GM19193 (cell line): Measurements from ENCODE around the gene KIAA0930.

ENCODE experiments used
- POLR2A ChIP-seq: IDR thresholded peaks from 4 replicates; pipeline ENCODE4 v1.6.1; 2011; ENCODE audit not compliant: insufficient read depth, insufficient read length; ENCODE audit errors: extremely low read depth

KIAA0930 gene

DNA sequence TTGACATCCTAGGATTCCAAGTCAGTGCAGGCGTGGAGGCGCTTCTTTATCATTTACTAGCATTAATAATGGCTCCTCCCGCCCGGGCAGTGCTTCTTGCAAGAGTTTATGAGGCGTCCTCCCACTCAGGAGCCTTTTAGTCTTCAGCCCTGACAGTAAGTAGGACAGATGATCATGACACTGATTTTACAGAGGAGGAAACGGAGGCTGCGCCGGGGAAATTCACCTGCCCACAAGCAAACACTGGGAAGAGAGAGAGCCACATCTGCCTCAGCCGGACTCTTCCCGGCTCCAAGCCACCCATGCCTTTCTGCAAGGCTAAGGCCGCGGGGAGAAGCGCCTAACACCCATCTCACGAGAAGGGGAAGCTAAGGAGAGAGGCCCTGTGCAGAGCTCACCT lies 35.9 kb downstream of the KIAA0930 start:
- no peak for TF ChIP-seq POLR2A

DNA sequence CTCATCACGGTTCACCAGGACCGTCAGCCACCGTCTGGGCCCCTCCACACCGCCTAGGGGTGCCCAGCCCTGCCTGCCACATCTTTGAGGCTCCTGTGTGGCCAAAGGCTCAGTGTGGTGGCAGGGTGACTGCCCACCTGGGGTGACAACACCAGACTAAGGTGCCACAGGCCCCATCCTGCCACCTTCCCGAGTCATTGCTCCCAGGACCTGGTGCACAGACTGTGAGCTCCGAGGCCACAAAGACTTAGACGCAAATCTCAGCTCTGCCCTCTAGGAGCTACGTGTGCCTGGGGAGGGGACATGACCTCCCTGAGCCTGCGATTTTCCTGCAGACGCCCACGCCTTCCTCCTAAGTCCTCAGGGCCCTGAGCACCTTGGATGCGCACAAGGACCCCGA lies 36.5 kb downstream of the KIAA0930 start:
- no peak for TF ChIP-seq POLR2A

DNA sequence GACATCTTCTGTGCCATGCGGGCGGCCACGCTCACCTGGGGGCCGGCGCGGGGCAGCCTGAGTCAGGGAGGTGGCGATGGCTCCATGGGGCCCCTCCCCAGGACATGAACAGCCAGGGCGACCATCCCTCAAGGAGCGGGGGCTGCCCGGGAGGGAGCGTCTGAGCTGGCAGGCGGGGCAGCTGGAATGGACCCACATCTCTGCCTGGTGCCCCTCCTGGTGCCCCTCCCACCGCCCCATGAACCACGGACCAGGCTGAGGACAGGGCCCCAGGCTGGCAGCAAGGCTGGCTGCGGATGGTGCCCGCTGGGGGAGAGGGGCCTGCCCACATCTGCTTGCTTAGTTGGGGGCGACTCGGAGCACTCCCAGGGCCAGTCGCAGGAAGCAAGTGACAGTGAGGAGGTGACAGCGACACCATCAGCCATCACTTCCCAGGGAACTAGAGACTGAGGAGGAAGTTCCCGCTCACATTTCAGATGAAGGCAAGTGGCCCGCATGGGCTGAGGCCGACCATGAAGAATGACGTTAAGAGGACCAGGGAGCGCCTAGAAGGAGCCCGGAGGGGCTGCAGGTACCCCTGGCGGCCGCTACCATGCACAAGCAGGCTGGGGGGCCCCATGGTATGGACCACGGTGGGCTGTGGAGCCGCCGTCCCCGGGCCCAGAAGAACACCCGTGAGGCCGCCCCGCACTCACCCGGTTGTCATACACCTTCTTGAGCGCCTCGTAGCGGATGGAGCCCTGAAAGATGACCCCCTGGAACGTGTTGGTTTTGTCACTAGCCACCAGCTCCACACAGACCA lies 37.3 kb downstream of the KIAA0930 start:
- TF ChIP-seq POLR2A, result no peak

DNA sequence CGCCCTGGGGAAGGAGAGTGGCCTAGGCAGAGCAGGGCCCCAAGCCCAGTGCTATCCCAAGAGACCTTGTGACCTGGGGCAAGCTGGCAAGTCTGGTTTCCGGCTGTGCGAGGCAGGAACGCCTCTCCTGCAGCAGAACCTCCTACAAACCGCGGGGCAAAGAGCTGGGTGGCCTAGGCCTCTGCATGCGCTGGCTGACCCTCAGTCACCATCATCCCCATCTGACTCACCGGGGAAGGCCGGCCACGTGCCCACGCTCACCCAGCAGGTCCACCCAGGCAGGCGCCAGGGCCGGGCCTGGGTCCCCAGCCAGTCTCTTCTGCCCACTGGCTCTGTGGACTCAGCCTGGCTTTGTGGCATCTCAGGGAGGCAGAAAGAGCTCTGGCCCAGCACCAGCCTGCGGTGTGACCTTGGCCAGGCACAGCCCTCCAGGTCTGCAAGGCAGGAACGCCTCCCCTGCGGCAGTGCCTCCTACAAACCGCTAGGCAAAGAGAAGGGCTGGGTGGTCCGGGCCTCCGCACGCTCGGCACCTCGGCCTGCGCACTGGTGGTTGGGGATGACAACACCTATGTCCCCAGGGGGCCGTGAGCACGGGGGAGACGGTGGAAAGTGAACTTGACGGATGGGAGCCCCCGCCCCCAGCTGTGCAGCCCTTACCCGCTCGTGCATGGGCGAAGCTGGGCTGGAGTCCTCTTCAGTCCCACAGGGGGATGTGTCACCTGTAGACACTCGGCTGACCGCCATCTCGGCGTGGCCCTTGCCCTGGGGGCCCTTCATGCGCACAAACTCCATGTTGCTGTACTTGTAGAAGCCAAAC lies 38.2 kb downstream of the KIAA0930 start:
- TF ChIP-seq POLR2A, result no peak

DNA sequence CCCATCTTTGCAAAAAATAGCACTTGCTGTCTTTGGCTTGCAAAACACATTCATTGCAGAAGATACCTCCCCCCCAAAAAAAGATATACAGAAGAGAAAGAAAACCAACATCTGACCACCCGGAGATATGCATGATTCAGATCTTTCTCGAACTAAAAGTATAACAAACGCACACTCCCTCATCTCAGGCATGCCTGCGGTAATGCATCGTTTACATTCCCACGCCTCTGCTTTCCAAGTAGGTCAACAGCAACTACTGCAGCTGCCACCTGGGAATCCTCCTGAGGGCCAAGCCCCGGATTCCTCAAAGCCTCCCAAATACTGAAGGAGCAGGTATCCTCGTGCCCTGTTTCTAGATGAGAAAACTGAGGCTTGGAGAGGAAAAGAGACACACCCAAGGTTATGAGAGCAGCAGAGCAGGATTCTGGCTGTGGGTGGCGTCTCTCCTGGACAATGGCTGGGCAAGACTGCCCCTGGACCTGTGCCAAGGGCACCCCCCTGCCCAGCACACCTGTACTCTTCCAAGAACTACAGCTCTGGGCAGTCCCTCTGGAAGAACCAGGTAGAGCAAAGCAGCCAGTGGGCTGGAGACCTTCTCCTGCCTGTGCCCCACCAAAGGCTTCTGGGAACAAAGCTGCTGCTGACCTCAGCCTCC lies 38.9 kb downstream of the KIAA0930 start:
- TF ChIP-seq POLR2A, result no peak

DNA sequence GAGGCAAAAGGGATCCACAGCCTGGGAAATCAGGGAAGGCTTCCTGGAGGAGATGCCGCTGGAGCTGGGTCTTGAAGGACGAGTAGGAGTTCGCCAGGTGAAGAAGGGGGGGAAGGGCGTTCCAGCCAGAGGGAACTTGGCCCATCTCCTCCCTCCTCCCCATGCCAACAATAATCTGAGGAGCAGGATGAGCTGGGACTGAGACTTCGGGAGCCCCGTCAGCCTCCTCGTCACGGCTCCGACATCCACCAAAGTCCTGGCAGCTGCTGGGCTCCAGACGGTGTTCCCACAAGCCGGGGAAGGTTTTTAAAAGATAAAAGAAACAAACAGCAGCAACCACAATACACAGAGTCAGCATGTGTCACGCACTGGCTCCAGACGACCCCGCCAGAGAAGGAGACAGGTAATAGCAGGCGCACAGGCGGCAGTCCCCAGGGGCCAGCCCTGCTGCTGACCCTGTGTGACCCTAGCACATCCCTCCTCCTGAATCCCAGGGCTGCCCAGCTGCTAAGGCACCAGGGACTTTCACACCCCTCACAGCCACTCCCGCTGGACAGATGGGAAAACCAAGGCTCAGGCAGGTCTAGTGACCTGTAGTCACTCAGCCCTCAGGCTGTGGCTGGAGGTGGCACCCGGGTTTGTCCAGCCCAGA lies 39.7 kb downstream of the KIAA0930 start:
- TF ChIP-seq POLR2A, result no peak

DNA sequence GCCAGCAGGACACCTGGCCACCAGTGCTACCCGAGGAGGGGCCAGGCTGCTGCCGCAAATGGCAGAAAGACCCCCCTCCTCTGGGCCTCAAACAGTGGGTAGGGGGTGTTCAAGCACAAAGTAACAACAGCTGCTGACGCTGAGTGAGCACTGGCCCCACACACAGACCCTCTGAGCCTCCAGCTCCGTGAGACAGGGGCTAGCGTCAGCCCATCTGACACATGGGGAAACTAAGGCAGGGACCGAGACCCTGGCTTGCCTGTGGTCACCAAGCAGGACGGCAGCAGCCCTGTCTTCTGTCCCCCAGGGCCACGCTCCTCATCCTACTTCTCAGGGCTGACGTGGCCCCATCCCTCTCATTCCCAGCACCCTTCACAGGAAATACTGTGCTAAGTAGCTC lies 40.5 kb downstream of the KIAA0930 start:
- no peak for TF ChIP-seq POLR2A

DNA sequence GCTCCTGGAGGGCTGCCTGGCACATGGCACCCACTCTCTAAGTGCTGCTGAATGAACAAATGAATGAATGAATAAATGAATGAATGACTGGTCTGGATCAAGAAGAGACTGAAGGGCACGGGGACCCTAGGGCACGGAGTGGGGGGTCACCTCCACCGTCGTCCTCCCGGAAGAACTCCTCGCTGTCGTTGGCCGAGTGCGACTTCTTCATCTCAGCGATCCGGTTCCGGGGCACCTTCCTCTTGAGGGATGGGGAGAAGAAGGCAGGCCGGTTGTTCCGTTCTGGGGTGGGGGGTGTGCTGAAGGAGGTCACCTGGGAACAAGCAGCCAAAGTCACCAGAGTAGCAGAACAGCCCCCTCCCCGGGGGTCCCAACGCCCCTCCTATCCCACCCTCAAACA lies 41.0 kb downstream of the KIAA0930 start:
- TF ChIP-seq POLR2A, result no peak

DNA sequence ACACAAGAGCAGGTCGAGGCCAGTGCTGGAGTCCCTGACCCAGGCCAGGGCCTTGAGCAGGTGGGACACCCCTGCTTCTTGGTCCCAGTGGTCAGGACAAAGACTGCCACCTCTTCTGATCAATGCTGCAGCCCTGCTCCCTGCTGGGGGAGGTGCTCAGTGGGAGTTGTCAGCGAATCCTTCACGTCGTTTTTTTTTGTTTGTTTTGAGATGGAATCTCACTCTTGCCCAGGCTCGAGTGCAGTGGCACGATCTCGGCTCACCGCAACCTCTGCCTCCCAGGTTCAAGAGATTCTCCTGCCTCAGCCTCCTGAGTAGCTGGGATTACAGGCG lies 42.3 kb downstream of the KIAA0930 start:
- TF ChIP-seq POLR2A, result no peak

DNA sequence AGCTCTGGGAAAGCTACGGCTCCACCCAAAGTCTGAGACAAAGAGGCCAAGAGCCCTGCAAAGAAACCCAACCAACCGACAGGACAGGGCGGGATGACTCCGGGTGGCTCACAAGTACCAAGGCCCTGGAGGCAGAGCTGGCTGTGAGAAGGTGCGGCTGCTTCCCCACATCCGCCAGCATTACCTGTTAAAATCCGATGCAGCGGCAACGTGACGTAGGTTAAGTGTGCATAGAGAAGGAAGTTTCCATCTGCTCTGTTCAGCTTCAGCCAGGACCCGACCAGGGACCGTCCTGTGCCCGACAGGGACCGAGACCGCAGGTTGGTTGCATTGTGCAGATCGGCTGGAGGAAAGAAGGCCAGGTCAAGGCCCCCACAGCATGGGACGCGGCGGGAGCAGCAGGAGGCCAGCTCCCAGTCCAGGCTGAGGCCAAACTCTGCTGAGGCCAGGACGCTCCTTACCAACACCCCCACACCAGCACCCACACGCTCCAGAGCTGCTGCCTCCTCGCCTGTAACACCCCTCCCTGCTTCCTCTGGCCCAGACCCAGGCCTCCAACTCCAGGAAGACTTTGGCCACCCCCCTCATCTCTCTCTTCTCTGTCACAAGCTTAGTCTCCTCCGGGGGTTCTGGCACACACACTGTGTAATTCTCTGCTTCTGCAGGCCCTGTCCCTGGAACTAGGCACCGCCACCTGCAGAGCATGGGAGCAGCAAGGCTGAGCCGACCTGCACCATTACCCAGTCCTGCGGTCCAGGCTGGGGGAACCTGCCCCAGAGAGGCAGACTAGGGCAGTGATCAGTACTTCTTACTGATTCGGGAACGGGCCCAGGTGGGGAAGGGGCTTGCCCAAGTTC lies 42.9 kb downstream of the KIAA0930 start:
- no peak for TF ChIP-seq POLR2A

DNA sequence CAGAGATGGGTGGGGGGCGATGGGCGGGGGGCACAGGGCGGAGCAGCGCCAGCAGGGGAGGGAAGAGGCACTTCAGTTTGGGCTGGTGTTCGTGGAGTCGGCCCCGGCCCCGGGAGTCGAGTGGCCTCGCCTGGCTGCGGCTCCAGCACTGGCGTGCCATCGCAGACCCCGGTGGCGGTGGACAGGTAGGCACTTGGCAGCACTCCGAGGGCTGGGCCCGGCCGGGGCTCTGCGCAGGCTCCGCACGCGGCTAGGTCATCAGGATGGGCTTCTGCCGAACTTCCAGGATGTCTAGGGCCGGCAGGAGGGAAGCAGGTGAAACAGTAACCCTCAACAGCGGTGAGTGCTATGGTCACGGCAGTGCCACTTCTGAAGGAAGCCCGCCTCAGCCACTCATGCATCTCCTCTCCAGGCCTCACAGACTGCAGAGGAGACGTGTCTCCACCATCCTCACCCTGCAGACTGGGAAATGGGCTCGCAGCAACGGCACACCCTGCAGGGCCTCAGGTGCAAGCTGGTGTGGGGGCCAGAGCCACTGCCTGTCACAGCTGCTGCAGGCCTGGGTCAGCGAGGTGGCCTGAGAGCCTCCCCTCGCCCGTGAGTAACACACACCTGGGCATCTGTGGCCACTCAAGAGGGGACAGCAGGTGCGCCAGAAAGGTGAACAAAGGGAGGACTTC lies 43.6 kb downstream of the KIAA0930 start:
- no peak for TF ChIP-seq POLR2A

DNA sequence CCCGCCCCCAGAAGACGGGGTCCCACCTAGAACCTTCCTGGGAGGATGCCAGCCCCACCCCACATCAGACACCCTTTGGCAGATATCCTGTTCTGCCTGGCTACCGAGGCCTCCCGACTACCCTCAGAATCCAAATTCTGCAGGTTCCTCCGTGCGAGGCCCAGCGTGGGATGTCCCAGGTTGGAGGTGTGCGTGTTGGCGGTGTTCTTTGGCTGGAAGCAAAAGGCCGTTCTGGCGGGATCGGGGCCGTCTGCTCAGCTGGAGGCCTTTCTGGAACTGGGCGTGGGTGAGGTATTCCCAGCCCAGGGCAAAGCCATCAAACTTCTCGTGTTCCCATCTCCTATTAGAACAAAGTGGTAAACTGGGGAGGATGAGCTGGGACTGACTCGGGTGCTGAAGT lies 44.4 kb downstream of the KIAA0930 start:
- TF ChIP-seq POLR2A, result no peak

DNA sequence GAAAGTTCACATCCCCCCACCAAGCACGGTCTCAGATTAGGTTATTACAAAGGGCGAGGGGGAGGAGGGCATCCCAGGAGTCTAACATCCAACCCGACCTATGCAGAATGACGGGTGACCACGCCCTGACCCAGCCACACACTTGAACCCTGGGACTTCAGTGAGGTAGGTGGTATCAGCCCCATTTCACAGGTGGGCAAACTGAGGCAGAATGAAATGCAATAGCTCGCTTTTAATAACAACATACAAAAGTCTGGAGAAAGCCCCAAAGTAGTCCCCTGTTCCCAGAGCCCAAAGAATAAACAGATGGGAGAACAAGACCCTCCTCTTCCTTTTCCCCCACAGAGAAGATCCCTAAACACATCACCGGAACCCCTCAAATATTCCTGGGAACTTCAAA lies 45.1 kb downstream of the KIAA0930 start:
- TF ChIP-seq POLR2A, result no peak

DNA sequence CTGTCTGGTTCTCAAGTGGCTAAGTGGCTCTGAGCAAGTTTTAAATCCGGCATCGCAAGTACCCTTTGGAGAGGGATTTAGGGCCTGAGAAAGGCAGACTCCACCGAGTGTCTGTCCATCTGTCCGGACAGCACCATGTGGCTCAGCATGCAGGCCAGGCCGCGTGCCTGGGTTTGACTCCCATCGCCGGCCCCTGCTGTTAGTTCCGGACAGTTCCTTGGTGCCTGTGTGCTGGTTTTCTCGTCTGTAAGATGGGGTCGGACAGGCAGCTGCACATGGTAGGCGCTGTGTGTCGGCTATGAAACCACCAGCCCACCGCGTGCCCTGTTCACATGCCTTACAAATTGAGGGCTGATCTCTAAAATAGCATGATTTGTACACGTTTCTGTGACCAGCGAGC lies 46.0 kb downstream of the KIAA0930 start:
- TF ChIP-seq POLR2A, result no peak
